Measurements from ENCODE around the gene IL7R.

DNA sequence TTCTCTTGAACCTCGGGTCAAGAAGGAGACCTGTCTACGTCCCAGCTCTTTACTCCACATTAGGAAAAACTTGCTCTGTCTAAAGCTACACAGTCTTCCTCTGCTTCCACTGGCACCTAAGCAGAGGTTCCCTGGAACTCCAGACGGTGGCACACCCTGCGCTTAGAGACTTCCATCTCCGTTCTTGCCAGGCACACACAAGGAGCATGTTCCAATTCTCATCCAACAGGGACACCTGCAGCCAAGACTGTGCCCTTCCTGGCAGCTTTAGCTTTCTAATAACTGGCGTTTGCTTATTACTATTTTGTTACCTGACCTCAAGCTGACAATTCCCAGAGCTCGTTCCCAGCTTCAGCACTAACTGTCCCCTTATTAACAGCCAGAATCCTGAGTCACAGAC, 65.8 kb downstream of the IL7R start:
- TF ChIP-seq, protein P1, sequence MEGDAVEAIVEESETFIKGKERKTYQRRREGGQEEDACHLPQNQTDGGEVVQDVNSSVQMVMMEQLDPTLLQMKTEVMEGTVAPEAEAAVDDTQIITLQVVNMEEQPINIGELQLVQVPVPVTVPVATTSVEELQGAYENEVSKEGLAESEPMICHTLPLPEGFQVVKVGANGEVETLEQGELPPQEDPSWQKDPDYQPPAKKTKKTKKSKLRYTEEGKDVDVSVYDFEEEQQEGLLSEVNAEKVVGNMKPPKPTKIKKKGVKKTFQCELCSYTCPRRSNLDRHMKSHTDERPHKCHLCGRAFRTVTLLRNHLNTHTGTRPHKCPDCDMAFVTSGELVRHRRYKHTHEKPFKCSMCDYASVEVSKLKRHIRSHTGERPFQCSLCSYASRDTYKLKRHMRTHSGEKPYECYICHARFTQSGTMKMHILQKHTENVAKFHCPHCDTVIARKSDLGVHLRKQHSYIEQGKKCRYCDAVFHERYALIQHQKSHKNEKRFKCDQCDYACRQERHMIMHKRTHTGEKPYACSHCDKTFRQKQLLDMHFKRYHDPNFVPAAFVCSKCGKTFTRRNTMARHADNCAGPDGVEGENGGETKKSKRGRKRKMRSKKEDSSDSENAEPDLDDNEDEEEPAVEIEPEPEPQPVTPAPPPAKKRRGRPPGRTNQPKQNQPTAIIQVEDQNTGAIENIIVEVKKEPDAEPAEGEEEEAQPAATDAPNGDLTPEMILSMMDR (IDR thresholded peaks at IDR 0.05; ENCODE audit: insufficient read depth, low read depth, low read length) = no peak
- no peak for TF ChIP-seq EZH2 (IDR thresholded peaks at IDR 0.05; ENCODE audit: insufficient read depth, low read length)
